K562 (cell line): Measurements from ENCODE around the gene SGK1. TPM values are rescaled to one million over a fixed set of nuclear protein-coding genes. Genes with fewer than 3 reads are reported as not detected.

Source experiments
- AFF1 ChIP-seq, 2 experiments: fragments of 450-650 bp; IDR thresholded peaks; 2 replicates each; pipeline ENCODE4 v1.6.1; 2018; ENCODE audit warnings: mild to moderate bottlenecking in 2 of 2, low read depth in 1 of 2; ENCODE audit not compliant: partially characterized antibody in 2 of 2
- ARID3A ChIP-seq: IDR thresholded peaks from 2 replicates; pipeline ENCODE4 v1.6.1; 2012; ENCODE audit warnings: low read depth, low read length, improper control_type of control experiment, borderline replicate concordance
- ARNT ChIP-seq, 2 experiments: fragments of 450-650 bp; IDR thresholded peaks; 2 replicates each; pipeline ENCODE4 v1.6.1; 2016; ENCODE audit warnings: mild to moderate bottlenecking in 1 of 2
- C11orf30 ChIP-seq: fragments of 450-650 bp; IDR thresholded peaks from 2 replicates; pipeline ENCODE4 v1.6.1; 2016; ENCODE audit warnings: low read depth, mild to moderate bottlenecking
- CGGBP1 ChIP-seq: fragments of 250-450 bp; sonication (Bioruptor Pico); IDR thresholded peaks from 2 replicates; pipeline ENCODE4 v1.9.0; 2021; ENCODE audit warnings: mild to moderate bottlenecking
- DACH1 ChIP-seq: fragments of 450-650 bp; IDR thresholded peaks from 2 replicates; pipeline ENCODE4 v1.6.1; 2018; ENCODE audit not compliant: partially characterized antibody
- DPF2 ChIP-seq: fragments of 450-650 bp; IDR thresholded peaks from 2 replicates; pipeline ENCODE4 v1.6.1; 2016
- KLF10 ChIP-seq: fragments of 250-450 bp; sonication (Bioruptor Pico); IDR thresholded peaks from 2 replicates; pipeline ENCODE4 v1.6.1; 2021; ENCODE audit warnings: matching md5 sums
- MAFG ChIP-seq: fragments of 450-650 bp; conservative IDR thresholded peaks from 2 replicates; pipeline ENCODE4 v1.6.1; 2016; ENCODE audit warnings: missing genetic modification characterization, missing compliant biosample characterization
- RB1 ChIP-seq: fragments of 450-650 bp; IDR thresholded peaks from 2 replicates; pipeline ENCODE4 v1.6.1; 2017; ENCODE audit warnings: low read depth, mild to moderate bottlenecking
- SMC3 ChIP-seq: conservative IDR thresholded peaks from 2 replicates; pipeline ENCODE4 v1.6.1; 2011; ENCODE audit warnings: low read depth, low read length, improper control_type of control experiment; ENCODE audit not compliant: insufficient read depth
- YBX1 ChIP-seq: fragments of 450-650 bp; IDR thresholded peaks from 2 replicates; pipeline ENCODE4 v1.7.1; 2016; ENCODE audit warnings: mild to moderate bottlenecking
- ZNF589 ChIP-seq: fragments of 200-800 bp; sonication (Bioruptor generic); IDR thresholded peaks from 2 replicates; pipeline ENCODE4 v1.6.1; 2016; ENCODE audit warnings: low read depth, missing genetic modification characterization, missing compliant biosample characterization
- ZSCAN29 ChIP-seq: fragments of 450-650 bp; IDR thresholded peaks from 2 replicates; pipeline ENCODE4 v1.6.1; 2017
- polyA plus RNA-seq, 8 experiments: library from polyadenylated mRNA; depleted of rRNA in 4 of 8; stranded (reverse) in 5 of 8; unstranded in 3 of 8; fragments of >200 nt; fragmentation: Nextera tagmentation in 2 of 8; fragmentation: Illumina TruSeq in 1 of 8; extraction: Ambion mirVana in 2 of 8; extraction: Trizol in 1 of 8; gene quantifications; 2 replicates each; pipeline versions ENCODE4 v1.2.1 to v1.2.3, GENCODE V29; 2011 to 2014; ENCODE audit warnings: inconsistent platforms in 1 of 8, missing spikeins in 1 of 8
- total RNA-seq, 7 experiments: library from RNA; depleted of rRNA in 6 of 7; stranded (reverse); fragments of >200 nt in 6 of 7; fragmentation: Illumina TruSeq in 2 of 7; extraction: Trizol in 2 of 7; gene quantifications; 2 replicates each; pipeline versions ENCODE4 v1.2.1 to v1.2.3, GENCODE V29; 2011 to 2021; ENCODE audit warnings: low replicate concordance in 1 of 7

The SGK1 gene
- total and polyA plus RNA-seq, 9 of the 15 experiments (the other 6 are each of a cell fraction or from before 2014, with no cell fraction given), result 3.5 to 7.2 (median 3.9) TPM

- TF ChIP-seq DACH1 (peak; percentile 76), YBX1 (no peak), ZNF589 (CRISPR knock-in tag) (0 out of 2 replicates have a peak, but pooled peaks have one; percentile 5), ARNT (IDR thresholded peaks at IDR 0.05) (peak in 1 of 2 experiments; percentile 26; a peak in 1 of 4 replicates), DPF2 (0 out of 2 replicates have a peak, but pooled peaks have one; percentile 10), C11orf30 (peak; percentile 67), MAFG (tag) (peak; percentile 22; the same call in 1 of the 2 replicates), AFF1 (IDR thresholded peaks at IDR 0.05; ENCODE audit: low read depth in 1 of 2, partially characterized antibody in 2 of 2) (peak in 1 of 2 experiments; percentile 48), ARID3A (peak; percentile 71), RB1 (peak; percentile 20; the same call in 1 of the 2 replicates), KLF10 (CRISPR knock-in tag) (no peak), CGGBP1 (peak; percentile 93; the same call in 1 of the 2 replicates), ZSCAN29 (peak; percentile 100), SMC3 (peak; percentile 78)
Observed at GRCh38 chr6:134173936-134174671, 143.8 kb downstream of the SGK1 start (continued).
